ENCODE results near the gene ATP5F1A.

Gene ATP5F1A

GRCh38 chr18:46037512-46038305 lies 60.4 kb downstream of the ATP5F1A start:
- H3K9ac ChIP-seq (ENCODE audit: low read length): no peak overlapping the region
- TF ChIP-seq EZH2 (IDR thresholded peaks at IDR 0.05; ENCODE audit: borderline replicate concordance, low read length) (no peak), CTCF (IDR thresholded peaks at IDR 0.05; ENCODE audit: low read length) (no peak)
- no peak overlapping the region for H3K4me3 ChIP-seq (ENCODE audit: low read depth, low read length, poor library complexity, severe bottlenecking)
- H3K27me3 ChIP-seq (ENCODE audit: insufficient read depth, low read length): 0 out of 2 replicates have a peak, but pooled peaks cover 3% of the 10 kb centered on the region
- no peaks in the 10 kb centered on the region for H3K79me2 ChIP-seq (ENCODE audit: insufficient read depth, low read length)
- no peaks in the 10 kb centered on the region for H3K4me1 ChIP-seq (ENCODE audit: insufficient read depth, low read length, severe bottlenecking)
- H4K20me1 ChIP-seq (ENCODE audit: insufficient read depth, low read length): no peaks in the 10 kb centered on the region
- H3K36me3 ChIP-seq (ENCODE audit: insufficient read depth, low read length): no peaks in the 10 kb centered on the region
- H3K4me2 ChIP-seq (ENCODE audit: low read length): no peak overlapping the region
- no peaks in the 10 kb centered on the region for H3K9me2 ChIP-seq (ENCODE audit: low read depth, low read length)
- no peak overlapping the region for H3K27ac ChIP-seq (ENCODE audit: low read depth, low read length, poor library complexity, severe bottlenecking)
- H3K9me3 ChIP-seq (ENCODE audit: low read length): no peaks in the 10 kb centered on the region
- H3F3A ChIP-seq (ENCODE audit: insufficient read depth, low read length): no peaks in the 10 kb centered on the region
- H2AFZ ChIP-seq (ENCODE audit: low read length): no peak overlapping the region

- Histone ChIP-seq H3K4me3 (ENCODE audit: low read depth, low read length, poor library complexity, severe bottlenecking) (no peak overlapping the region), H4K20me1 (ENCODE audit: insufficient read depth, low read length) (no peaks in the 10 kb centered on the region), H2AFZ (ENCODE audit: low read length) (no peak overlapping the region), H3K4me2 (ENCODE audit: low read length) (no peak overlapping the region), H3K27me3 (ENCODE audit: insufficient read depth, low read length) (0 out of 2 replicates have a peak, but pooled peaks cover 3% of the 10 kb centered on the region), H3K4me1 (ENCODE audit: insufficient read depth, low read length, severe bottlenecking) (no peaks in the 10 kb centered on the region), H3K79me2 (ENCODE audit: insufficient read depth, low read length) (no peaks in the 10 kb centered on the region), H3F3A (ENCODE audit: insufficient read depth, low read length) (no peaks in the 10 kb centered on the region), H3K36me3 (ENCODE audit: insufficient read depth, low read length) (no peaks in the 10 kb centered on the region), H3K9me3 (ENCODE audit: low read length) (no peaks in the 10 kb centered on the region), H3K27ac (ENCODE audit: low read depth, low read length, poor library complexity, severe bottlenecking) (no peak overlapping the region), H3K9ac (ENCODE audit: low read length) (no peak overlapping the region), H3K9me2 (ENCODE audit: low read depth, low read length) (no peaks in the 10 kb centered on the region)
- TF ChIP-seq CTCF (IDR thresholded peaks at IDR 0.05; ENCODE audit: low read length): no peak
- no peak for TF ChIP-seq EZH2 (IDR thresholded peaks at IDR 0.05; ENCODE audit: borderline replicate concordance, low read length)
These were observed 62.1 kb downstream of the ATP5F1A start for GRCh38 chr18:46035696-46036680.

GRCh38 chr18:46034230-46034629 lies 63.9 kb downstream of the ATP5F1A start:
- no peak overlapping the region for H3K9ac ChIP-seq (ENCODE audit: low read length)
- no peak overlapping the region for H3K4me3 ChIP-seq (ENCODE audit: low read depth, low read length, poor library complexity, severe bottlenecking)
- no peaks in the 10 kb centered on the region for H3K4me1 ChIP-seq (ENCODE audit: insufficient read depth, low read length, severe bottlenecking)
- H3K9me3 ChIP-seq (ENCODE audit: low read length): no peaks in the 10 kb centered on the region
- H3K27ac ChIP-seq (ENCODE audit: low read depth, low read length, poor library complexity, severe bottlenecking): no peak overlapping the region
- H3K27me3 ChIP-seq (ENCODE audit: insufficient read depth, low read length): 0 out of 2 replicates have a peak, but pooled peaks cover 3% of the 10 kb centered on the region
- H3K79me2 ChIP-seq (ENCODE audit: insufficient read depth, low read length): no peaks in the 10 kb centered on the region
- H2AFZ ChIP-seq (ENCODE audit: low read length): no peak overlapping the region
- H3F3A ChIP-seq (ENCODE audit: insufficient read depth, low read length): no peaks in the 10 kb centered on the region
- no peaks in the 10 kb centered on the region for H4K20me1 ChIP-seq (ENCODE audit: insufficient read depth, low read length)
- TF ChIP-seq EZH2 (IDR thresholded peaks at IDR 0.05; ENCODE audit: borderline replicate concordance, low read length) (no peak), CTCF (IDR thresholded peaks at IDR 0.05; ENCODE audit: low read length) (no peak)
- no peak overlapping the region for H3K4me2 ChIP-seq (ENCODE audit: low read length)
- H3K9me2 ChIP-seq (ENCODE audit: low read depth, low read length): no peaks in the 10 kb centered on the region
- no peaks in the 10 kb centered on the region for H3K36me3 ChIP-seq (ENCODE audit: insufficient read depth, low read length)
